Measurements from ENCODE around the gene RPL28.

Gene RPL28

GRCh38 chr19:55392820-55393761 is 7.4 kb downstream of the RPL28 start (continued):
- TF ChIP-seq INSM2 (tag by site-specific recombination; IDR thresholded peaks at IDR 0.05) (no peak), ZNF26 (tag by site-specific recombination; IDR thresholded peaks at IDR 0.05) (no peak), ZNF529 (tag by site-specific recombination; IDR thresholded peaks at IDR 0.05; ENCODE audit: insufficient replicate concordance) (no peak), GLI4 (tag by site-specific recombination; IDR thresholded peaks at IDR 0.05) (no peak)

GRCh38 chr19:55398200-55398925 is 12.6 kb downstream of the RPL28 start:
- H3K36me3 ChIP-seq (ENCODE audit: control insufficient read depth in 2 of 2, insufficient read depth in 1 of 2, low read length in 2 of 2), result peaks cover 19 to 29% of the 10 kb centered on the region in 2 experiments
- no peak overlapping the region for H3K27ac ChIP-seq (ENCODE audit: extremely low read depth, low read depth, low read length)
- ChIA-PET POLR2A (interaction anchor here (0.8 to 3.9 kb wide), 7 partner anchors 9 to 214 kb away, joined by 3 to 62 read pairs (median 12); partner anchors contain the start of genes ISOC2, KMT5C, PPP6R1 and RPL28), CTCF (no interaction called here)
- no peak overlapping the region for H3K4me3 ChIP-seq (ENCODE audit: low read depth, low read length)
- no peaks in the 10 kb centered on the region; the same call in 1 of the 2 replicates for H3K4me1 ChIP-seq (ENCODE audit: control insufficient read depth, insufficient read depth, low read length)
- no peak for TF ChIP-seq ZSCAN23 (tag by site-specific recombination; IDR thresholded peaks at IDR 0.05)
- TF ChIP-seq ZNF654 (tag by site-specific recombination; IDR thresholded peaks at IDR 0.05; ENCODE audit: low read depth), result no peak
- no peak for TF ChIP-seq ZNF792 (tag by site-specific recombination; IDR thresholded peaks at IDR 0.05)
- TF ChIP-seq ZNF692 (tag by site-specific recombination; IDR thresholded peaks at IDR 0.05), result no peak
- TF ChIP-seq ZNF10 (tag by site-specific recombination; IDR thresholded peaks at IDR 0.05), result peak; percentile 5; the same call in 1 of the 2 replicates
- TF ChIP-seq ZNF664 (tag by site-specific recombination; IDR thresholded peaks at IDR 0.05), result 0 out of 2 replicates have a peak, but pooled peaks have one; percentile 8
- TF ChIP-seq ZSCAN30 (tag by site-specific recombination; IDR thresholded peaks at IDR 0.05), result no peak
- no peaks in the 10 kb centered on the region for H3K9me3 ChIP-seq (ENCODE audit: control insufficient read depth, insufficient read depth, low read depth, low read length)

GRCh38 chr19:55400281-55401087 is 14.8 kb downstream of the RPL28 start:
- peak overlapping the region; percentile 11; the same call in 1 of the 2 replicates for H3K27ac ChIP-seq (ENCODE audit: extremely low read depth, low read depth, low read length)
- peaks cover 36 to 49% of the 10 kb centered on the region in 2 experiments for H3K36me3 ChIP-seq (ENCODE audit: control insufficient read depth in 2 of 2, insufficient read depth in 1 of 2, low read length in 2 of 2)
- no peak overlapping the region for H3K4me3 ChIP-seq (ENCODE audit: low read depth, low read length)
- ChIA-PET CTCF (interaction anchor here (0.9 to 1.5 kb wide), 2 partner anchors 80 to 259 kb away, joined by 3 to 4 read pairs; no protein-coding TSS in a partner anchor), POLR2A (interaction anchor here (0.8 to 3.9 kb wide), 12 partner anchors 7 to 259 kb away, joined by 3 to 62 read pairs (median 4); partner anchors contain the start of genes HSPBP1, KMT5C, RPL28 and UBE2S)
- H3K9me3 ChIP-seq (ENCODE audit: control insufficient read depth, insufficient read depth, low read depth, low read length), result no peaks in the 10 kb centered on the region
- H3K4me1 ChIP-seq (ENCODE audit: control insufficient read depth, insufficient read depth, low read length), result no peaks in the 10 kb centered on the region; the same call in 1 of the 2 replicates
- TF ChIP-seq ZNF266 (tag by site-specific recombination; IDR thresholded peaks at IDR 0.05; ENCODE audit: low read depth) (no peak), ZNF362 (tag by site-specific recombination; IDR thresholded peaks at IDR 0.05) (no peak), ZFP41 (tag by site-specific recombination; IDR thresholded peaks at IDR 0.05; ENCODE audit: borderline replicate concordance) (no peak), ZNF664 (tag by site-specific recombination; IDR thresholded peaks at IDR 0.05) (peak; percentile 47; the same call in 1 of the 2 replicates), ZSCAN4 (tag by site-specific recombination; IDR thresholded peaks at IDR 0.05) (no peak), ZNF488 (tag by site-specific recombination; IDR thresholded peaks at IDR 0.05) (no peak), ZNF10 (tag by site-specific recombination; IDR thresholded peaks at IDR 0.05) (peak; percentile 99), BCL6B (tag by site-specific recombination; IDR thresholded peaks at IDR 0.05) (no peak)
